NCI-H345 (cell line): ENCODE measurements around the gene GABARAPL1.
"Not testable (repeated sequence)": the region's sequence is repeated elsewhere in the genome, so short reads cannot be mapped to it uniquely, and the experiment has no call there.

Experiments
- DNase-seq: peaks from one replicate; lab custom pipeline; 2025; lab: John Stamatoyannopoulos, UW

The GABARAPL1 gene

GRCh38 chr12:10212739-10213131, at the start of gene GABARAPL1:
TSS of gene GABARAPL1 (plus strand) at chr12:10212877. CDS start at chr12:10213130, 253 bp downstream.
- peak; percentile 81 for DNase-seq

- DNase-seq, result no peak
Observed at GRCh38 chr12:10163084-10163483, 49.6 kb upstream of the GABARAPL1 start.

GRCh38 chr12:10165421-10165820, 47.3 kb upstream of the GABARAPL1 start:
- DNase-seq, result no peak

GRCh38 chr12:10167599-10167998, 45.1 kb upstream of the GABARAPL1 start:
- no peak for DNase-seq

- no peak for DNase-seq
Observed at GRCh38 chr12:10169104-10169503, 43.6 kb upstream of the GABARAPL1 start.

- no peak for DNase-seq
Observed at GRCh38 chr12:10170216-10170615, 42.5 kb upstream of the GABARAPL1 start.

- DNase-seq, result no peak
Observed at GRCh38 chr12:10171973-10172728, 40.5 kb upstream of the GABARAPL1 start, which contains the start of gene OLR1. TSS of gene OLR1 (minus strand) at chr12:10172132. CDS start at chr12:10172077, 55 bp downstream.

GRCh38 chr12:10174986-10175614, 37.6 kb upstream of the GABARAPL1 start:
- no peak for DNase-seq

GRCh38 chr12:10175846-10176636, 36.6 kb upstream of the GABARAPL1 start:
- no peak for DNase-seq

- no peak for DNase-seq
Observed at GRCh38 chr12:10178821-10179220, 33.9 kb upstream of the GABARAPL1 start, which contains the start of gene TMEM52B. TSS of gene TMEM52B (plus strand) at chr12:10179032. CDS start at chr12:10179575, 543 bp downstream.

GRCh38 chr12:10179776-10180181, 32.9 kb upstream of the GABARAPL1 start:
- no peak for DNase-seq

- no peak for DNase-seq
Observed at GRCh38 chr12:10182354-10183049, 30.2 kb upstream of the GABARAPL1 start.

- DNase-seq, result no peak
Observed at GRCh38 chr12:10184261-10184843, 28.3 kb upstream of the GABARAPL1 start.

- DNase-seq, result no peak
Observed at GRCh38 chr12:10186299-10186698, 26.4 kb upstream of the GABARAPL1 start.

GRCh38 chr12:10186958-10187357, 25.7 kb upstream of the GABARAPL1 start:
- not testable (repeated sequence) for DNase-seq

- DNase-seq, result no peak
Observed at GRCh38 chr12:10189653-10190052, 23.0 kb upstream of the GABARAPL1 start.

GRCh38 chr12:10190558-10191388, 21.9 kb upstream of the GABARAPL1 start:
- DNase-seq, result peak; percentile 70

GRCh38 chr12:10191865-10192264, 20.8 kb upstream of the GABARAPL1 start:
- DNase-seq, result no peak

GRCh38 chr12:10194160-10194670, 18.5 kb upstream of the GABARAPL1 start:
- DNase-seq, result no peak

- no peak for DNase-seq
Observed at GRCh38 chr12:10196210-10196609, 16.5 kb upstream of the GABARAPL1 start.
